WERI-Rb-1 (cell line): ENCODE measurements around the gene NKAIN4.

Experiments used
- DNase-seq: peaks from one replicate; pipeline ENCODE4 v3.0.0-alpha.2; 2020
- H3K27ac ChIP-seq: fragments of 250-450 bp; sonication (Bioruptor Pico); 2 replicates; pipeline ENCODE4 v1.5.1; 2020; ENCODE audit warnings: mild to moderate bottlenecking, moderate library complexity
- H3K27me3 ChIP-seq: fragments of 250-450 bp; sonication (Bioruptor Pico); 2 replicates; pipeline ENCODE4 v1.5.1; 2021; ENCODE audit warnings: mild to moderate bottlenecking, low read depth, moderate library complexity; ENCODE audit not compliant: insufficient read depth, severe bottlenecking
- H3K36me3 ChIP-seq: fragments of 250-450 bp; sonication (Bioruptor Pico); 2 replicates; pipeline ENCODE4 v1.5.1; 2020; ENCODE audit warnings: mild to moderate bottlenecking, moderate library complexity
- H3K4me3 ChIP-seq: 2 replicates; pipeline ENCODE4 v1.5.1; 2011; ENCODE audit warnings: low read depth, mild to moderate bottlenecking, control low read depth, low read length
- H3K9me3 ChIP-seq: fragments of 250-450 bp; sonication (Bioruptor Pico); 2 replicates; pipeline ENCODE4 v1.5.1; 2021; ENCODE audit warnings: mild to moderate bottlenecking, moderate library complexity; ENCODE audit not compliant: severe bottlenecking
- TF ChIP-seq, protein P1 (sequence below): IDR thresholded peaks from 2 replicates; pipeline ENCODE4 v1.5.1; 2011; ENCODE audit warnings: low read depth, mild to moderate bottlenecking, control low read depth, inconsistent platforms, low read length

The NKAIN4 gene

DNA sequence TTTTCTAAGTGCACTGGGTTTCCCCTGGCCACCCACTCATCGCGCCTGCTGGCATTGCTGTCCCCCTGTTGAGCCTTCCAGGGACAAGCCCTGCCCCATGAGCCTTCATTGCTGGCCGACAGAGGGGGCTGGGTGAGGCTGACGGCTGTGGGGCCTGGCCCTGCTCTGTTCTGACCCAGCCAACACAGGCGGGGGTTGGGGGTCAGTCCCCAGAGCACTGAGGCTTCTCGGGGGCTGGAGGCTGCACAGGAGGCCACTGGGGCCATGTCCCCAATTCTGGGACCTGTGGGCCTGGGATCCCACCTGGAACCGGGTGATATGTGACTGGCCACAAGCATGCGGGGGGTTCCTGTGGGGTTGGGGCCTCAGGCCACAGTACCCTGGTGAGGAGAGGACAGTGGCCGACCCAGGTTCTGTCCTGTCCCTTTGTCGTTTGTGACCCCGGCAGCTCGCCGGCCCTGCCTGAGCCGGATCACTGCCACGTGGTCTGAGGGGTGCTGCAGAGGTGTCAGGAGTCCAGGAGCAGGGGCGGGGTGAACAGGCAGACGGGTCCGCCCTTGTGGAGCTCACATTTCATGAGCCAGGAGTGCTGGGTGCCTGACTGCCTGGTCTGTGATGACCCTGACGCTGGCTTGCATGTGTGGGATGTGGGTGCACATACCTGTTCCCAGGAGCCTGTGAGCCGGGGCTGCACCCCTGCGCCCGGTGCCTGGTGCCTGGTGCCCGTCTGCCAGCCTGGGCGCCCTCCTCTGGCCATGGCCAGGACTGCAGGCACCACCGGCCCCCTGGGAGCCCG is 36.6 kb upstream of the NKAIN4 start:
- Histone ChIP-seq H3K36me3 (peaks cover 20% of the 10 kb centered on the region), H3K27me3 (no peaks in the 10 kb centered on the region), H3K4me3 (no peak overlapping the region), H3K27ac (peak overlapping the region; percentile 59), H3K9me3 (no peaks in the 10 kb centered on the region)
- TF ChIP-seq, protein P1, sequence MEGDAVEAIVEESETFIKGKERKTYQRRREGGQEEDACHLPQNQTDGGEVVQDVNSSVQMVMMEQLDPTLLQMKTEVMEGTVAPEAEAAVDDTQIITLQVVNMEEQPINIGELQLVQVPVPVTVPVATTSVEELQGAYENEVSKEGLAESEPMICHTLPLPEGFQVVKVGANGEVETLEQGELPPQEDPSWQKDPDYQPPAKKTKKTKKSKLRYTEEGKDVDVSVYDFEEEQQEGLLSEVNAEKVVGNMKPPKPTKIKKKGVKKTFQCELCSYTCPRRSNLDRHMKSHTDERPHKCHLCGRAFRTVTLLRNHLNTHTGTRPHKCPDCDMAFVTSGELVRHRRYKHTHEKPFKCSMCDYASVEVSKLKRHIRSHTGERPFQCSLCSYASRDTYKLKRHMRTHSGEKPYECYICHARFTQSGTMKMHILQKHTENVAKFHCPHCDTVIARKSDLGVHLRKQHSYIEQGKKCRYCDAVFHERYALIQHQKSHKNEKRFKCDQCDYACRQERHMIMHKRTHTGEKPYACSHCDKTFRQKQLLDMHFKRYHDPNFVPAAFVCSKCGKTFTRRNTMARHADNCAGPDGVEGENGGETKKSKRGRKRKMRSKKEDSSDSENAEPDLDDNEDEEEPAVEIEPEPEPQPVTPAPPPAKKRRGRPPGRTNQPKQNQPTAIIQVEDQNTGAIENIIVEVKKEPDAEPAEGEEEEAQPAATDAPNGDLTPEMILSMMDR, result peak; percentile 88
- DNase-seq, result peak; percentile 75

DNA sequence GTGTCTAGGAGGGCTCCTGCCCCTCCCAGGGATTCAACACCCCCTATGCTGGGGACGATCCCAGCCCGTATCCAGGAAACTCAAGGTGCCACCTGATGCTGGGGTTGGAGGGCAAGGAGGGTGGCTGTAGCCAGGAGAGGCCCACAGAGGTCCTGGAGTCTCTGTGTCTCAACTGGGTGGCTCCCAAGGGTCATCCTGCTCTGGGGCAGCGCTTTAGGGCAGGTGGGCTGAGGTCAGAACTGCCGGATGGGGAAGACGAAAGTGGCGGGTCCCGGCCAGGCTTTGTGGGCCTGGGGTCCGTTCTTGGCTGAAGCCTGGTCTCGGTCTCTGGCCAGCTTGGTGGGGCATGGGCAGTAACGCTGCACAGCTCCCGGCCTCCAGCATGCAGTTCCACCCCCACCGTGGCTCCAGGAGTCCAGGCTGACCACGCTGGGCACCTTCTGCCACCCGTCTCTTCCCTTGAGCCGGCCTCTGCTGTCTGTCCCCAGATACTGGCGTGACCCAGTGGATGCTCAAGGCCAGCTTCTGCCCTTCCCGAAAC is 35.9 kb upstream of the NKAIN4 start:
- H3K36me3 ChIP-seq, result peaks cover 22% of the 10 kb centered on the region
- TF ChIP-seq, protein P1, result no peak
- no peak overlapping the region for H3K4me3 ChIP-seq
- DNase-seq, result no peak
- no peak overlapping the region; the same call in 1 of the 2 replicates for H3K27ac ChIP-seq
- no peaks in the 10 kb centered on the region for H3K9me3 ChIP-seq
- H3K27me3 ChIP-seq, result no peaks in the 10 kb centered on the region

DNA sequence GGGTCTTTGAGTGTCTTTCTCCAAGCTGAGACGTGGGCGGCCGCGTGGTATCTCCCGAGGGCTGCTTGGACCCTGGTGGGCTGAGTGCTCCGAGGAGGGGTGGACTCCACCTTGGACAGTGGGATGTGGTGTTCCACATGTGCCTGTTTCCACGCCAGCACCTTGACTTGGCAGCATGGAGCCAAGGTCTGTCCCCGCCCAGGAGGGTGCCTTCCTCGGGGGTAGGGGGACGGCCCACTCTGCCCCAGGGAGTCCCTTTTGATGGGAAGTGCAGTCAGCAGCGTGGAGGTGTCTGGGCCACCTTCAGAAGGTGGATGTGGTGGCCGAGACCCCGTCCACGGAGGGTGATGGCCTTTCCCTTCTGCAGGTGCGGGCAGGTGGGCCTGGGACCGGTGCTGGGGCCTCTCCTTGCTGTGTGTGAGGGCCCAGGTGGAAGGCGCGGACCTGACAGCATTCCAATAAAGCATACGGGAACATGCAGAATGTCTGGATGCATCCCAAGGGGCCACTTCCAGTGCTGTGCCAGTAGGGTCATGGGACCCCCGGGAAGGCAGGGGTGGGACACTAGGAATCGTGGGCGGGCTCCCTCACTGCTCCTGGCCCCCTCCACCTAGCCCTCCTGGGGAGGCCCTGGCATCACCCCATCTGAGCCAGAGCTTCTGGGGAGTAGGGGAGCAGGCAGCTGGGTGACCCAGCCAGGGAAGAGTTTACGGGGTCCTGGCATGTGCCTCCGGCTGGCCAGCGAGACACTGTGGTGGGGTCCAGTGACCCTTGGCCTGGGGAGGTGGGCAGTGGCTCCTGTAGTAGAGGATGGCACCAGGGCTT is 35.3 kb upstream of the NKAIN4 start:
- Histone ChIP-seq H3K27me3 (no peaks in the 10 kb centered on the region), H3K36me3 (peaks cover 22% of the 10 kb centered on the region), H3K9me3 (no peaks in the 10 kb centered on the region), H3K4me3 (no peak overlapping the region), H3K27ac (0 out of 2 replicates have a peak overlapping the region, but pooled peaks have one; percentile 6)
- DNase-seq, result no peak
- TF ChIP-seq, protein P1, result no peak

GRCh38 chr20:63288581-63289251 is 34.5 kb upstream of the NKAIN4 start:
- DNase-seq, result no peak
- Histone ChIP-seq H3K4me3 (no peak overlapping the region), H3K9me3 (no peaks in the 10 kb centered on the region), H3K36me3 (peaks cover 22% of the 10 kb centered on the region), H3K27me3 (no peaks in the 10 kb centered on the region), H3K27ac (0 out of 2 replicates have a peak overlapping the region, but pooled peaks have one; percentile 6)
- TF ChIP-seq, protein P1, result no peak

GRCh38 chr20:63287697-63288580 is 33.7 kb upstream of the NKAIN4 start:
- Histone ChIP-seq H3K27me3 (no peaks in the 10 kb centered on the region), H3K27ac (no peak overlapping the region), H3K36me3 (peaks cover 25% of the 10 kb centered on the region), H3K4me3 (no peak overlapping the region), H3K9me3 (no peaks in the 10 kb centered on the region)
- TF ChIP-seq, protein P1, result no peak
- DNase-seq, result no peak
